H9 (cell line): Measurements from ENCODE around the gene CYP2D6. TPM values are rescaled to one million over a fixed set of nuclear protein-coding genes. Genes with fewer than 3 reads are reported as not detected.
A peak's percentile ranks its signal among the peaks of the same experiment; 100 is the strongest.

ENCODE experiments used
- DNase-seq: peaks from one replicate; pipeline ENCODE4 v3.0.0-alpha.2; 2017
- H2AFZ ChIP-seq: one replicate; pipeline ENCODE4 v1.6.1; 2013; ENCODE audit warnings: mild to moderate bottlenecking, low read length, control low read depth, moderate library complexity
- H2AK5ac ChIP-seq: 2 replicates; pipeline ENCODE4 v1.6.1; 2013; ENCODE audit warnings: low read length, control low read depth, mixed read lengths; ENCODE audit not compliant: insufficient read length
- H2BK120ac ChIP-seq: one replicate; pipeline ENCODE4 v1.6.1; 2013; ENCODE audit warnings: low read depth, mild to moderate bottlenecking, low read length, control low read depth, inconsistent platforms; ENCODE audit not compliant: poor library complexity, severe bottlenecking
- H2BK12ac ChIP-seq: 2 replicates; pipeline ENCODE4 v1.6.1; 2013; ENCODE audit warnings: low read length, control low read depth, mixed read lengths, low read depth; ENCODE audit not compliant: insufficient read length
- H2BK15ac ChIP-seq: 2 replicates; pipeline ENCODE4 v1.6.1; 2013; ENCODE audit warnings: low read depth, low read length, control low read depth
- H2BK20ac ChIP-seq: one replicate; pipeline ENCODE4 v1.6.1; 2013; ENCODE audit warnings: low read depth, mild to moderate bottlenecking, low read length, control low read depth, inconsistent platforms; ENCODE audit not compliant: poor library complexity, severe bottlenecking
- H2BK5ac ChIP-seq: 2 replicates; pipeline ENCODE4 v1.6.1; 2013; ENCODE audit warnings: low read length, control low read depth, mixed read lengths; ENCODE audit not compliant: insufficient read length
- H3K14ac ChIP-seq: 2 replicates; pipeline ENCODE4 v1.6.1; 2013; ENCODE audit warnings: low read length, control low read depth; ENCODE audit not compliant: insufficient read depth
- H3K18ac ChIP-seq: 2 replicates; pipeline ENCODE4 v1.6.1; 2013; ENCODE audit warnings: low read depth, mild to moderate bottlenecking, mixed read lengths, low read length, control low read depth; ENCODE audit not compliant: insufficient read length
- H3K23ac ChIP-seq: 2 replicates; pipeline ENCODE4 v1.6.1; 2013; ENCODE audit warnings: low read length, control low read depth, mixed read lengths, low read depth; ENCODE audit not compliant: insufficient read length
- H3K23me2 ChIP-seq: 2 replicates; pipeline ENCODE4 v1.6.1; 2013; ENCODE audit warnings: low read depth, mild to moderate bottlenecking, mixed read lengths, low read length, control low read depth; ENCODE audit not compliant: insufficient read length, poor library complexity, severe bottlenecking
- H3K27ac ChIP-seq: 2 replicates; pipeline ENCODE4 v1.5.1; 2013; ENCODE audit warnings: low read length, control low read depth, mixed read lengths, low read depth; ENCODE audit not compliant: insufficient read length
- H3K27me3 ChIP-seq: 2 replicates; pipeline ENCODE4 v1.6.1; 2013; ENCODE audit warnings: low read length, control low read depth, inconsistent platforms; ENCODE audit not compliant: insufficient read depth
- H3K4ac ChIP-seq: 2 replicates; pipeline ENCODE4 v1.6.1; 2013; ENCODE audit warnings: low read depth, mild to moderate bottlenecking, control low read depth, inconsistent platforms, low read length, moderate library complexity
- H3K4me1 ChIP-seq: 2 replicates; pipeline ENCODE4 v1.6.1; 2013; ENCODE audit warnings: low read length, control low read depth, inconsistent platforms; ENCODE audit not compliant: insufficient read depth
- H3K4me2 ChIP-seq: 2 replicates; pipeline ENCODE4 v1.6.1; 2013; ENCODE audit warnings: low read length, control low read depth, mixed read lengths; ENCODE audit not compliant: insufficient read length, insufficient read depth
- H3K56ac ChIP-seq: 2 replicates; pipeline ENCODE4 v1.6.1; 2013; ENCODE audit warnings: low read depth, mild to moderate bottlenecking, mixed read lengths, low read length, control low read depth; ENCODE audit not compliant: insufficient read length
- H3K79me1 ChIP-seq: 2 replicates; pipeline ENCODE4 v1.6.1; 2013; ENCODE audit warnings: low read depth, mild to moderate bottlenecking, moderate library complexity, low read length, control low read depth, inconsistent platforms; ENCODE audit not compliant: insufficient read depth, poor library complexity, severe bottlenecking
- H3K79me2 ChIP-seq: 2 replicates; pipeline ENCODE4 v1.6.1; 2013; ENCODE audit warnings: low read length, control low read depth, inconsistent platforms; ENCODE audit not compliant: insufficient read depth
- H3K9ac ChIP-seq: 2 replicates; pipeline ENCODE4 v1.6.1; 2013; ENCODE audit warnings: low read length, control low read depth, mixed read lengths; ENCODE audit not compliant: insufficient read length; ENCODE audit errors: extremely low read depth
- H3K9me3 ChIP-seq: one replicate; pipeline ENCODE4 v1.6.1; 2013; ENCODE audit warnings: low read depth, low read length, inconsistent platforms; ENCODE audit not compliant: control insufficient read depth
- H3T11ph ChIP-seq: one replicate; pipeline ENCODE4 v1.6.1; 2013; ENCODE audit warnings: mild to moderate bottlenecking, low read length, control low read depth, inconsistent platforms
- H4K20me1 ChIP-seq: one replicate; pipeline ENCODE4 v1.6.1; 2013; ENCODE audit not compliant: control insufficient read depth, insufficient read length, insufficient read depth
- H4K5ac ChIP-seq: 2 replicates; pipeline ENCODE4 v1.6.1; 2013; ENCODE audit warnings: low read depth, mild to moderate bottlenecking, mixed read lengths, low read length, control low read depth; ENCODE audit not compliant: insufficient read length
- H4K8ac ChIP-seq: replicated peaks from 2 replicates; pipeline ENCODE4 v1.6.1; 2013; ENCODE audit warnings: low read length, control low read depth, mixed read lengths, low read depth; ENCODE audit not compliant: insufficient read length
- H4K91ac ChIP-seq: 2 replicates; pipeline ENCODE4 v1.6.1; 2013; ENCODE audit warnings: low read depth, mild to moderate bottlenecking, moderate library complexity, mixed read lengths, low read length, control low read depth; ENCODE audit not compliant: insufficient read length
- H3K27ac Mint-ChIP-seq, 3 experiments: 2 replicates in 2 of 3; 3 replicates in 1 of 3; pipeline ENCODE4 v1.8.0; 2020 to 2021; ENCODE audit warnings: mixed read lengths in 3 of 3, mild to moderate bottlenecking in 1 of 3, moderate library complexity in 1 of 3
- H3K27me3 Mint-ChIP-seq: 2 replicates; pipeline ENCODE4 v1.8.0; 2021; ENCODE audit warnings: low read depth, mild to moderate bottlenecking, moderate library complexity, mixed read lengths
- H3K36me3 Mint-ChIP-seq, 3 experiments: 2 replicates in 2 of 3; 3 replicates in 1 of 3; pipeline ENCODE4 v1.8.0; 2020 to 2021; ENCODE audit warnings: low read depth in 3 of 3, mixed read lengths in 3 of 3; ENCODE audit not compliant: insufficient read depth in 1 of 3
- H3K4me1 Mint-ChIP-seq, 2 experiments: 2 replicates each; pipeline ENCODE4 v1.8.0; 2020; ENCODE audit warnings: mixed read lengths in 2 of 2
- H3K4me3 Mint-ChIP-seq, 2 experiments: 2 replicates in 1 of 2; 3 replicates in 1 of 2; pipeline ENCODE4 v1.8.0; 2020 to 2021; ENCODE audit warnings: mild to moderate bottlenecking in 2 of 2, mixed read lengths in 2 of 2, moderate library complexity in 1 of 2
- H3K9me3 Mint-ChIP-seq, 2 experiments: 2 replicates in 1 of 2; 3 replicates in 1 of 2; pipeline ENCODE4 v1.8.0; 2020; ENCODE audit warnings: mild to moderate bottlenecking in 2 of 2, mixed read lengths in 2 of 2, moderate library complexity in 1 of 2
- WGBS: extraction: QIAGEN DNeasy Blood & Tissue Kit; methylation state at CpG from one replicate; pipeline ENCODE4 v1.1.7; 2013; ENCODE audit warnings: missing lambda C conversion rate, low lambda C conversion rate, mixed read lengths; ENCODE audit not compliant: insufficient read length; ENCODE audit errors: extremely low coverage; 5-methylcytosine and 5-hydroxymethylcytosine counted together
- total RNA-seq: library from RNA; stranded (reverse); gene quantifications from 2 replicates; pipeline ENCODE4 v1.2.1, GENCODE V29; 2021
- TF ChIP-seq, protein P1 (sequence below): fragments of 200-600 bp; sonication (generic); conservative IDR thresholded peaks from 3 replicates; pipeline ENCODE4 v1.8.0; 2021; ENCODE audit warnings: antibody characterized with exemption, mild to moderate bottlenecking

The CYP2D6 gene
- total RNA-seq, 1 experiment from 2014 or later = 2.3 TPM

DNA sequence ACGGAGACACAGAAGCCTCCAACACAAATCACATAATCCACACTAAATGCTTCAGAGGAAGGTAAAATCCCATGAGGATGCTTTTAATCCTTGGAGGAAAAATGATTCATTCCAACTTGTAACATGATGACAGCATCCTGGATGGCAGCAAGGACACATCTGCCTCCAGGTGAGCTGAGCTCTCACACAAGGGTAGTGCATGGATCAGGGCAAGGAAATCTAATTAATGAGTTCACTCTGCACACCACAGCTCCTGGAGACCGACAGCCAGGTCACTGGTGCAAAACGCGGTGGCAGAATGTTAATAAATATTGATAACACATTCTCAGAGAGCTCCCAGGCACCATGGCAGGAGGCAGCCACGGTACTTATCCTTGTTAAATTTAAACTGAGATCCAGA, 40.3 kb upstream of the CYP2D6 start:
- H3K18ac ChIP-seq = no peak overlapping the region
- H2BK20ac ChIP-seq = no peak overlapping the region
- H4K20me1 ChIP-seq = peaks cover 2% of the 10 kb centered on the region
- no peak overlapping the region for H3K4ac ChIP-seq
- no peak overlapping the region for H3K9ac ChIP-seq
- TF ChIP-seq, protein P1, sequence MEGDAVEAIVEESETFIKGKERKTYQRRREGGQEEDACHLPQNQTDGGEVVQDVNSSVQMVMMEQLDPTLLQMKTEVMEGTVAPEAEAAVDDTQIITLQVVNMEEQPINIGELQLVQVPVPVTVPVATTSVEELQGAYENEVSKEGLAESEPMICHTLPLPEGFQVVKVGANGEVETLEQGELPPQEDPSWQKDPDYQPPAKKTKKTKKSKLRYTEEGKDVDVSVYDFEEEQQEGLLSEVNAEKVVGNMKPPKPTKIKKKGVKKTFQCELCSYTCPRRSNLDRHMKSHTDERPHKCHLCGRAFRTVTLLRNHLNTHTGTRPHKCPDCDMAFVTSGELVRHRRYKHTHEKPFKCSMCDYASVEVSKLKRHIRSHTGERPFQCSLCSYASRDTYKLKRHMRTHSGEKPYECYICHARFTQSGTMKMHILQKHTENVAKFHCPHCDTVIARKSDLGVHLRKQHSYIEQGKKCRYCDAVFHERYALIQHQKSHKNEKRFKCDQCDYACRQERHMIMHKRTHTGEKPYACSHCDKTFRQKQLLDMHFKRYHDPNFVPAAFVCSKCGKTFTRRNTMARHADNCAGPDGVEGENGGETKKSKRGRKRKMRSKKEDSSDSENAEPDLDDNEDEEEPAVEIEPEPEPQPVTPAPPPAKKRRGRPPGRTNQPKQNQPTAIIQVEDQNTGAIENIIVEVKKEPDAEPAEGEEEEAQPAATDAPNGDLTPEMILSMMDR = no peak
- H3K79me1 ChIP-seq = peaks cover 5% of the 10 kb centered on the region
- H2AK5ac ChIP-seq = no peak overlapping the region
- peaks cover 5 to 33% (median 28%) of the 10 kb centered on the region in 3 experiments; a peak in 6 of 7 replicates for H3K36me3 Mint-ChIP-seq
- H2AFZ ChIP-seq = no peak overlapping the region
- no peaks in the 10 kb centered on the region for H3K27me3 ChIP-seq
- H3K4me2 ChIP-seq = no peak overlapping the region
- DNase-seq = no peak
- H3K23me2 ChIP-seq = no peaks in the 10 kb centered on the region
- no peak overlapping the region for H3K56ac ChIP-seq
- peak overlapping the region in 2 of 3 experiments; percentile 18 to 55; a peak in 2 of 7 replicates for H3K27ac Mint-ChIP-seq
- no peaks in the 10 kb centered on the region for H3K27me3 Mint-ChIP-seq
- H4K8ac ChIP-seq = no peak overlapping the region
- no peaks in the 10 kb centered on the region for H3K9me3 Mint-ChIP-seq
- no CpG with 5 or more reads among the region's 5 CpGs for WGBS
- no peak overlapping the region for H3K14ac ChIP-seq
- H3K4me1 Mint-ChIP-seq = peaks cover 22 to 31% of the 10 kb centered on the region in 2 experiments
- no peak overlapping the region for H4K5ac ChIP-seq
- H3T11ph ChIP-seq = no peak overlapping the region
- no peak overlapping the region for H2BK12ac ChIP-seq
- no peak overlapping the region for H2BK5ac ChIP-seq
- no peak overlapping the region for H3K27ac ChIP-seq
- H3K4me1 ChIP-seq = no peaks in the 10 kb centered on the region
- no peak overlapping the region for H4K91ac ChIP-seq
- no peaks in the 10 kb centered on the region for H3K9me3 ChIP-seq
- no peak overlapping the region for H2BK120ac ChIP-seq
- no peak overlapping the region for H3K23ac ChIP-seq
- no peak overlapping the region for H2BK15ac ChIP-seq
- H3K4me3 Mint-ChIP-seq = no peak overlapping the region
- H3K79me2 ChIP-seq = 0 out of 2 replicates have a peak, but pooled peaks cover 1% of the 10 kb centered on the region
